RWPE1 (cell line): ENCODE results near the gene PSMF1.

ENCODE experiments used
- CTCF ChIA-PET: fragments of 350-600 bp; sonication (Branson Sonifier 250); formaldehyde crosslinking; extraction: SDS; loops from one replicate; lab custom pipeline; 2021; lab: Yijun Ruan, JAX
- POLR2A ChIA-PET: fragments of 400-600 bp; formaldehyde crosslinking; extraction: SDS; loops from one replicate; lab custom pipeline; 2020; ENCODE audit warnings: antibody characterized with exemption; ENCODE audit not compliant: low non-redundant PET; lab: Yijun Ruan, JAX
- DNase-seq: peaks from one replicate; pipeline ENCODE4 v3.0.0; 2012; ENCODE audit warnings: low spot score
- H3K27ac ChIP-seq: fragments of 450-650 bp; 2 replicates; pipeline ENCODE4 v1.5.1; 2017
- TF ChIP-seq, protein P1 (sequence below): fragments of 450-650 bp; conservative IDR thresholded peaks from 2 replicates; pipeline ENCODE4 v1.5.1; 2017; ENCODE audit warnings: low read depth, mild to moderate bottlenecking

Gene PSMF1

DNA sequence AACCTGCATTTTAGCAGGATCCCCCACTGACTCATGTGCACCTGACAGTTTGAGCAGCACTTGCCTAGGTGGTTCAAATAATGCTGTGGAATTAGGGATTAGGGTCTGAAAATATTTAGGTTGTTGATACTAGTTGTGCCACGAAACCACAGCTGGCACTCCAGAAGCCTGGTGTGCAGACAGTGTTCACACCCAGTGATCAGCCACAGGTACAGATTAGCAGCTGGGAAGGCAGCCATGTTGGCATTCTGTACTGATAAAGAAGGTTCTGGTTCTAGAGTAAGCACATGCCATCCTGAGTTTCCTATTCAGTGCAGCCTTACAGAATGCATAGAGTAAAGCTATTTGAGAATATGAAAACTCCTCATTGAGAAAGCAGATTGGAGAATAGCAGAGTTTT is 36.3 kb downstream of the PSMF1 start:
- no peak overlapping the region for H3K27ac ChIP-seq
- ChIA-PET CTCF (interaction anchor here (0.6 kb wide), 1 partner anchor 175 kb away, joined by 4 read pairs; no protein-coding TSS in a partner anchor), POLR2A (no interaction called here)
- no peak for DNase-seq
- TF ChIP-seq, protein P1, sequence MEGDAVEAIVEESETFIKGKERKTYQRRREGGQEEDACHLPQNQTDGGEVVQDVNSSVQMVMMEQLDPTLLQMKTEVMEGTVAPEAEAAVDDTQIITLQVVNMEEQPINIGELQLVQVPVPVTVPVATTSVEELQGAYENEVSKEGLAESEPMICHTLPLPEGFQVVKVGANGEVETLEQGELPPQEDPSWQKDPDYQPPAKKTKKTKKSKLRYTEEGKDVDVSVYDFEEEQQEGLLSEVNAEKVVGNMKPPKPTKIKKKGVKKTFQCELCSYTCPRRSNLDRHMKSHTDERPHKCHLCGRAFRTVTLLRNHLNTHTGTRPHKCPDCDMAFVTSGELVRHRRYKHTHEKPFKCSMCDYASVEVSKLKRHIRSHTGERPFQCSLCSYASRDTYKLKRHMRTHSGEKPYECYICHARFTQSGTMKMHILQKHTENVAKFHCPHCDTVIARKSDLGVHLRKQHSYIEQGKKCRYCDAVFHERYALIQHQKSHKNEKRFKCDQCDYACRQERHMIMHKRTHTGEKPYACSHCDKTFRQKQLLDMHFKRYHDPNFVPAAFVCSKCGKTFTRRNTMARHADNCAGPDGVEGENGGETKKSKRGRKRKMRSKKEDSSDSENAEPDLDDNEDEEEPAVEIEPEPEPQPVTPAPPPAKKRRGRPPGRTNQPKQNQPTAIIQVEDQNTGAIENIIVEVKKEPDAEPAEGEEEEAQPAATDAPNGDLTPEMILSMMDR: no peak

DNA sequence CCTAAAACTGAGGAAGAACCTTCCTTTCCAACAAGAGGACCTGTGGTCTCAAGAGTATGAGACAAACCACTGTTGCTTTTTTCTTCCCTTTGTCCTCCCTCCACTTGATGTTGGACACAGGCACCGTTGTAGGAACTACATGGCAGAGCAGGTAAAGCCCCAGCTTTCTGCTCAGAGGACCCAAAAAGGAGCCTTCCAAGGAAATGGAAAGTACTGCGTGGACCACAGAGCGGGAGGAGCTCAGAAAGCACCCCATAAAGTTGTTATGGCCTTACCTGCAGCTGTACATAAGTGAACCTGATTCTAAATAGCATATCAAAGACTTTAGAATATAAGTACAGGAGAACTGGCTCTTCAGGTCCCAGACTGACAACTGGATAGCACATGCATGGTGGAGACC is 36.9 kb downstream of the PSMF1 start:
- TF ChIP-seq, protein P1: no peak
- no peak overlapping the region for H3K27ac ChIP-seq
- DNase-seq: no peak
- ChIA-PET POLR2A (no interaction called here), CTCF (interaction anchor here (0.6 kb wide), 2 partner anchors 44 to 105 kb away, joined by 3 to 4 read pairs; no protein-coding TSS in a partner anchor)

DNA sequence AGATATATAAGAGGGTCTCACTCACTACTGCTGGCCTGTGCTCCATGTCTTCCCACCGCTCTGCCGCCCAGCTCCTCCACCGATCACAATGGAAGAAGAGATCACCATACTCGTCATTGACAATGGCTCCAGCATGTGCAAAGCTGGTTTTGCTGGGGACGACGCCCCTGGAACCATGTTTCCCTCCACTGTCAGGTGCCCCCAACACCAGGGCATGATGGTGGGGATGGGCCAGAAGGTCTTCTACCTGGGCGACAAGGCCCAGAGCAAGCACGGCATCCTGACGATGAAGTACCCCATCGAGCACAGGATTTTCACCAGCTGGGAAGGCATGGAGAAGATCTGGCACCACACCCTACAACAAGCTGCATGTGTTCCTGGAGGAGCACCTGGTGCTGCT is 42.1 kb downstream of the PSMF1 start:
- TF ChIP-seq, protein P1: no peak
- no peak for DNase-seq
- ChIA-PET POLR2A (no interaction called here), CTCF (interaction anchor here (0.5 to 0.6 kb wide), 2 partner anchors 66 to 1649 kb away, joined by 3 read pairs; no protein-coding TSS in a partner anchor)
- no peak overlapping the region for H3K27ac ChIP-seq

DNA sequence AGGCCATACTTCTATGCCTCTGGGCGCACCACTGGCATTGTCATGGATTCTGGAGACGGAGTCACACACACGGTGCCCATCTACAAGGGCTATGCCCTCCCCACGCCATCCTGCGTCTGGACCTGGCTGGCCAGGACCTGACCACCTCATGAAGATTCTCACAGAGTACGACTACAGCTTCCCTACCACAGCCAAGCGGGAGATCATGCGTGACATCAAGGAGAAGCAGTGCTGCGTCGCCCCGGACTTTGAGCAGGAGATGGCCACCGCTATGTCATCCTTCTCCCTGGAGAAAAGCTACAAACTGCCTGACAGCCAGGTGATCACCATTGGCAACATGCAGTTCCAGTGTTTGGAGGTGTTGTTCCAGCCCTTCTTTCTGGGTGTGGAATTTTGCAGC is 42.6 kb downstream of the PSMF1 start:
- ChIA-PET POLR2A (no interaction called here), CTCF (interaction anchor here (0.6 kb wide), 2 partner anchors 66 to 73 kb away, joined by 3 read pairs; no protein-coding TSS in a partner anchor)
- TF ChIP-seq, protein P1: no peak
- H3K27ac ChIP-seq: no peak overlapping the region
- DNase-seq: no peak

DNA sequence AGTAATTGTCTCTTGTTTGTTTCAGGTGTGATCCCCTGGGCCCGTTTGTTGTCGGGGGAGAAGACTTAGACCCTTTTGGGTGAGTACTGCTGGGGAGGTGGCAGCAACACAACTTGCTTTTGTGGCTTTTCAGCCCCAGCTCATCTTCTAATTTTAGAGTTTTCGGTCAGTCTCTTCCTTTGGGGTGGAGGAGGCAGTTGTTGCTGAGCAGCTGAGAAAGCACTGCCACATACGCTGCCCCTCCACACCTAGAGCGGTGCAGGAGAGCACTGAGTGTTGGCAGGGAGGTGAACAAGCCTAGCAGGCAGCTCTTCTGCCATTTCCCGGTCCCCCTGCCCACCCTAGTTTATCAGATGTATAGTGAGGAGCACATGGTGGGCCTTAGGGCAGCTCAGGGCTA is 44.7 kb downstream of the PSMF1 start:
- CTCF ChIA-PET: no interaction called here
- POLR2A ChIA-PET: no interaction called here
- TF ChIP-seq, protein P1: no peak
- no peak overlapping the region for H3K27ac ChIP-seq
- DNase-seq: no peak

DNA sequence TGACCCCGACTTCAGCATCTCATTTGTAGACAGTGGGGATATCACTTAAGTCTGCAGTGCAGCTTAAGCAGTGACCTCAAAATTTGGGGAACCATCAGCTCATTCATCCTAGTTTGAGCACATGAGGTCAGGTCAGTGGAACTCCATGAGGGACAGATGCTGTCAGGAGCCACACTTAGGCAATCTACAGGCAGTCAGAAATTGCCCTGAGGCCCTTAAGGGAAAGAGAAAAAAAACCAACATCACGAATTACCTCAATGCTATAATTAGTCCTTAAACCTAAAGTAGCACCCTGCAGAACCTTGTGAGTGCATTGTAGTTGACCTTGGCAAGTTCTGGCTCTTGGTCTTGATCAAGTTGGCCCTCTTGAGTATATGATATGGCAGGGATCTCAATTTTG is 45.3 kb downstream of the PSMF1 start:
- POLR2A ChIA-PET: no interaction called here
- CTCF ChIA-PET: no interaction called here
- no peak overlapping the region for H3K27ac ChIP-seq
- TF ChIP-seq, protein P1: no peak
- no peak for DNase-seq
